ENCODE data around the gene PLPP6. TPM values are rescaled to one million over a fixed set of nuclear protein-coding genes. Genes with fewer than 3 reads are reported as not detected.

The PLPP6 gene
- total and polyA plus RNA-seq, 2 of the 13 experiments (the other 11 are each of a cell fraction or from before 2014, with no cell fraction given): 12.1 to 15.5 TPM

DNA sequence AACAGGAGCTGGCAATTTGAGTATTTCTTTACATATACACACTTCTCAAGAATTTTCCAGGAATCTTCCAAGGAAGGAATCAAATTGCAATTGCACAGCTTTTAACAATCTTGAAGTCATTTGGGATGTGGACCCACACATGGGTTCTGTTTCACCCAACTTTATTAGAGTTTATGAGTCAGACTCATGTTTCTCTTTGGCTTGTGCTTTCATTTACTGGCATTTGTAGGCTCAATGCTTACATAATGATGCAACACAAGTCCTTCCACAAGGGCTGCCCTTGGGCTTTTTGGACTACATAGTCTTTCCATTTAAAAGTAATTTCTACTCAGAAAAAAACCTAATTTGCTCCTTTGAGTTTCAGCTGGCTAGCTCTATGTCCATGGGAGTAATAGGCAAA lies 12.7 kb downstream of the PLPP6 start (continued):
- TF ChIP-seq, protein P1, sequence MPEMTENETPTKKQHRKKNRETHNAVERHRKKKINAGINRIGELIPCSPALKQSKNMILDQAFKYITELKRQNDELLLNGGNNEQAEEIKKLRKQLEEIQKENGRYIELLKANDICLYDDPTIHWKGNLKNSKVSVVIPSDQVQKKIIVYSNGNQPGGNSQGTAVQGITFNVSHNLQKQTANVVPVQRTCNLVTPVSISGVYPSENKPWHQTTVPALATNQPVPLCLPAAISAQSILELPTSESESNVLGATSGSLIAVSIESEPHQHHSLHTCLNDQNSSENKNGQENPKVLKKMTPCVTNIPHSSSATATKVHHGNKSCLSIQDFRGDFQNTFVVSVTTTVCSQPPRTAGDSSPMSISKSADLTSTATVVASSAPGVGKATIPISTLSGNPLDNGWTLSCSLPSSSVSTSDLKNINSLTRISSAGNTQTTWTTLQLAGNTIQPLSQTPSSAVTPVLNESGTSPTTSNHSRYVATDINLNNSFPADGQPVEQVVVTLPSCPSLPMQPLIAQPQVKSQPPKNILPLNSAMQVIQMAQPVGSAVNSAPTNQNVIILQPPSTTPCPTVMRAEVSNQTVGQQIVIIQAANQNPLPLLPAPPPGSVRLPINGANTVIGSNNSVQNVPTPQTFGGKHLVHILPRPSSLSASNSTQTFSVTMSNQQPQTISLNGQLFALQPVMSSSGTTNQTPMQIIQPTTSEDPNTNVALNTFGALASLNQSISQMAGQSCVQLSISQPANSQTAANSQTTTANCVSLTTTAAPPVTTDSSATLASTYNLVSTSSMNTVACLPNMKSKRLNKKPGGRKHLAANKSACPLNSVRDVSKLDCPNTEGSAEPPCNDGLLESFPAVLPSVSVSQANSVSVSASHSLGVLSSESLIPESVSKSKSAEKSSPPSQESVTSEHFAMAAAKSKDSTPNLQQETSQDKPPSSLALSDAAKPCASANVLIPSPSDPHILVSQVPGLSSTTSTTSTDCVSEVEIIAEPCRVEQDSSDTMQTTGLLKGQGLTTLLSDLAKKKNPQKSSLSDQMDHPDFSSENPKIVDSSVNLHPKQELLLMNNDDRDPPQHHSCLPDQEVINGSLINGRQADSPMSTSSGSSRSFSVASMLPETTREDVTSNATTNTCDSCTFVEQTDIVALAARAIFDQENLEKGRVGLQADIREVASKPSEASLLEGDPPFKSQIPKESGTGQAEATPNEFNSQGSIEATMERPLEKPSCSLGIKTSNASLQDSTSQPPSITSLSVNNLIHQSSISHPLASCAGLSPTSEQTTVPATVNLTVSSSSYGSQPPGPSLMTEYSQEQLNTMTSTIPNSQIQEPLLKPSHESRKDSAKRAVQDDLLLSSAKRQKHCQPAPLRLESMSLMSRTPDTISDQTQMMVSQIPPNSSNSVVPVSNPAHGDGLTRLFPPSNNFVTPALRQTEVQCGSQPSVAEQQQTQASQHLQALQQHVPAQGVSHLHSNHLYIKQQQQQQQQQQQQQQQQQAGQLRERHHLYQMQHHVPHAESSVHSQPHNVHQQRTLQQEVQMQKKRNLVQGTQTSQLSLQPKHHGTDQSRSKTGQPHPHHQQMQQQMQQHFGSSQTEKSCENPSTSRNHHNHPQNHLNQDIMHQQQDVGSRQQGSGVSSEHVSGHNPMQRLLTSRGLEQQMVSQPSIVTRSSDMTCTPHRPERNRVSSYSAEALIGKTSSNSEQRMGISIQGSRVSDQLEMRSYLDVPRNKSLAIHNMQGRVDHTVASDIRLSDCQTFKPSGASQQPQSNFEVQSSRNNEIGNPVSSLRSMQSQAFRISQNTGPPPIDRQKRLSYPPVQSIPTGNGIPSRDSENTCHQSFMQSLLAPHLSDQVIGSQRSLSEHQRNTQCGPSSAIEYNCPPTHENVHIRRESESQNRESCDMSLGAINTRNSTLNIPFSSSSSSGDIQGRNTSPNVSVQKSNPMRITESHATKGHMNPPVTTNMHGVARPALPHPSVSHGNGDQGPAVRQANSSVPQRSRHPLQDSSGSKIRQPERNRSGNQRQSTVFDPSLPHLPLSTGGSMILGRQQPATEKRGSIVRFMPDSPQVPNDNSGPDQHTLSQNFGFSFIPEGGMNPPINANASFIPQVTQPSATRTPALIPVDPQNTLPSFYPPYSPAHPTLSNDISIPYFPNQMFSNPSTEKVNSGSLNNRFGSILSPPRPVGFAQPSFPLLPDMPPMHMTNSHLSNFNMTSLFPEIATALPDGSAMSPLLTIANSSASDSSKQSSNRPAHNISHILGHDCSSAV (CRISPR knock-in tag; IDR thresholded peaks at IDR 0.05; ENCODE audit: borderline replicate concordance): no peak

DNA sequence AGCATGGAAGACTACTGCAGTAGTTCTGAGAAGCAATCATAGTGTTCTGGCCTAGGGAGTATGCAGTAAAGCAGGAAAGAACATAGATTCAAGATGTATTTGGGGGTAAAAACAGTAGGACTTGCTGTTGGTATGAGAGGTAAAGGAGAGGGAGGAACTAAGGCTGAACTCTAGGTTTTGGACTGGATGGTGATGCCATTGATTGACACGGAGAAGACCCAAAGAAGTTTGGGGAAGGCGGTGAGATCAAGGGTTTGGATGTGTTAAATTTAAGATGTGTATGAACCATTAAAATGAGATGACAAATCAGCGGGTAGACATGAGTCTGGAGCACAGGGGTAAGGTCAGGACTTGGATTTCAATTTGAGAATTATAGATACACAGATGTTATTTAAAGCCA lies 15.3 kb downstream of the PLPP6 start:
- POLR2A ChIA-PET: interaction anchor here (0.6 to 2.2 kb wide), 17 partner anchors 12 to 1151 kb away, joined by 3 to 43 read pairs (median 4); partner anchors contain the start of genes AK3, PLPP6, RCL1 and RFX3
- Histone ChIP-seq H3K79me2 (ENCODE audit: insufficient read depth, low read length) (peaks cover 23% of the 10 kb centered on the region), H2AFZ (ENCODE audit: low read length) (no peak overlapping the region), H3K27ac (ENCODE audit: extremely low read length, insufficient read depth, low read length) (peak overlapping the region; percentile 99), H4K20me1 (ENCODE audit: insufficient read depth, low read length) (no peaks in the 10 kb centered on the region), H3K4me2 (ENCODE audit: low read depth, low read length) (peak overlapping the region; percentile 93), H3K4me3 (replicated peaks in 1 of 3; ENCODE audit: insufficient read depth in 1 of 3, low read depth in 2 of 3, low read length in 3 of 3) (no peak overlapping the region), H3K27me3 (ENCODE audit: control insufficient read depth in 1 of 2, insufficient read depth in 2 of 2, low read length in 2 of 2) (no peaks in the 10 kb centered on the region; a peak in 1 of 5 replicates), H3K9me3 (ENCODE audit: low read length) (no peaks in the 10 kb centered on the region), H3K9ac (ENCODE audit: insufficient read depth, low read depth, low read length) (peak overlapping the region; percentile 96), H3K36me3 (replicated peaks in 1 of 2; ENCODE audit: control insufficient read depth in 1 of 2, insufficient read depth in 2 of 2, low read length in 2 of 2) (no peaks in the 10 kb centered on the region), H3K4me1 (ENCODE audit: insufficient read depth, low read length) (peaks cover 45% of the 10 kb centered on the region)
- CTCF ChIA-PET (ENCODE audit: low intra/inter-chr PET ratio, low total read pairs): no interaction called here
- ATAC-seq (no peak), FAIRE-seq (no peak), DNase-seq (ENCODE audit: low spot score) (no peak)
- intact Hi-C loops (cut with micrococcal nuclease; ENCODE audit: unreplicated experiment) (loop anchor here (5.0 kb wide), 2 partner anchors 115 to 1150 kb away; partner anchors contain the start of genes RCL1 and RFX3), in situ Hi-C loops (cut with HindIII; ENCODE audit: extremely low pct_ligation_motif_present, low pct_unique_long_range_greater_than_20kb) (no loop called here)
- BruUV-seq (replicated peaks): no TSS peak
- 68% methylated on average over 3 of the region's 3 CpGs for WGBS (ENCODE audit: low lambda C conversion rate)
- TF ChIP-seq, protein P2, sequence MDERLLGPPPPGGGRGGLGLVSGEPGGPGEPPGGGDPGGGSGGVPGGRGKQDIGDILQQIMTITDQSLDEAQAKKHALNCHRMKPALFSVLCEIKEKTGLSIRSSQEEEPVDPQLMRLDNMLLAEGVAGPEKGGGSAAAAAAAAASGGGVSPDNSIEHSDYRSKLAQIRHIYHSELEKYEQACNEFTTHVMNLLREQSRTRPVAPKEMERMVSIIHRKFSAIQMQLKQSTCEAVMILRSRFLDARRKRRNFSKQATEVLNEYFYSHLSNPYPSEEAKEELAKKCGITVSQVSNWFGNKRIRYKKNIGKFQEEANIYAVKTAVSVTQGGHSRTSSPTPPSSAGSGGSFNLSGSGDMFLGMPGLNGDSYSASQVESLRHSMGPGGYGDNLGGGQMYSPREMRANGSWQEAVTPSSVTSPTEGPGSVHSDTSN (CRISPR knock-in tag; IDR thresholded peaks at IDR 0.05): peak; percentile 61
- TF ChIP-seq, protein P3, sequence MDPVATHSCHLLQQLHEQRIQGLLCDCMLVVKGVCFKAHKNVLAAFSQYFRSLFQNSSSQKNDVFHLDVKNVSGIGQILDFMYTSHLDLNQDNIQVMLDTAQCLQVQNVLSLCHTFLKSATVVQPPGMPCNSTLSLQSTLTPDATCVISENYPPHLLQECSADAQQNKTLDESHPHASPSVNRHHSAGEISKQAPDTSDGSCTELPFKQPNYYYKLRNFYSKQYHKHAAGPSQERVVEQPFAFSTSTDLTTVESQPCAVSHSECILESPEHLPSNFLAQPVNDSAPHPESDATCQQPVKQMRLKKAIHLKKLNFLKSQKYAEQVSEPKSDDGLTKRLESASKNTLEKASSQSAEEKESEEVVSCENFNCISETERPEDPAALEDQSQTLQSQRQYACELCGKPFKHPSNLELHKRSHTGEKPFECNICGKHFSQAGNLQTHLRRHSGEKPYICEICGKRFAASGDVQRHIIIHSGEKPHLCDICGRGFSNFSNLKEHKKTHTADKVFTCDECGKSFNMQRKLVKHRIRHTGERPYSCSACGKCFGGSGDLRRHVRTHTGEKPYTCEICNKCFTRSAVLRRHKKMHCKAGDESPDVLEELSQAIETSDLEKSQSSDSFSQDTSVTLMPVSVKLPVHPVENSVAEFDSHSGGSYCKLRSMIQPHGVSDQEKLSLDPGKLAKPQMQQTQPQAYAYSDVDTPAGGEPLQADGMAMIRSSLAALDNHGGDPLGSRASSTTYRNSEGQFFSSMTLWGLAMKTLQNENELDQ (CRISPR knock-in tag; IDR thresholded peaks at IDR 0.05; ENCODE audit: borderline replicate concordance): no peak
- TF ChIP-seq ZKSCAN8 (CRISPR knock-in tag; IDR thresholded peaks at IDR 0.05; ENCODE audit: borderline replicate concordance): no peak
- TF ChIP-seq GFI1 (CRISPR knock-in tag; IDR thresholded peaks at IDR 0.05; ENCODE audit: borderline replicate concordance): no peak
- TF ChIP-seq, protein P4, sequence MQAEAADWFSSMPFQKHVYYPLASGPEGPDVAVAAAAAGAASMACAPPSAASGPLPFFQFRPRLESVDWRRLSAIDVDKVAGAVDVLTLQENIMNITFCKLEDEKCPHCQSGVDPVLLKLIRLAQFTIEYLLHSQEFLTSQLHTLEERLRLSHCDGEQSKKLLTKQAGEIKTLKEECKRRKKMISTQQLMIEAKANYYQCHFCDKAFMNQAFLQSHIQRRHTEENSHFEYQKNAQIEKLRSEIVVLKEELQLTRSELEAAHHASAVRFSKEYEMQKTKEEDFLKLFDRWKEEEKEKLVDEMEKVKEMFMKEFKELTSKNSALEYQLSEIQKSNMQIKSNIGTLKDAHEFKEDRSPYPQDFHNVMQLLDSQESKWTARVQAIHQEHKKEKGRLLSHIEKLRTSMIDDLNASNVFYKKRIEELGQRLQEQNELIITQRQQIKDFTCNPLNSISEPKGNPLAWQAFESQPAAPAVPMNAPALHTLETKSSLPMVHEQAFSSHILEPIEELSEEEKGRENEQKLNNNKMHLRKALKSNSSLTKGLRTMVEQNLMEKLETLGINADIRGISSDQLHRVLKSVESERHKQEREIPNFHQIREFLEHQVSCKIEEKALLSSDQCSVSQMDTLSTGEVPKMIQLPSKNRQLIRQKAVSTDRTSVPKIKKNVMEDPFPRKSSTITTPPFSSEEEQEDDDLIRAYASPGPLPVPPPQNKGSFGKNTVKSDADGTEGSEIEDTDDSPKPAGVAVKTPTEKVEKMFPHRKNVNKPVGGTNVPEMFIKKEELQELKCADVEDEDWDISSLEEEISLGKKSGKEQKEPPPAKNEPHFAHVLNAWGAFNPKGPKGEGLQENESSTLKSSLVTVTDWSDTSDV (CRISPR knock-in tag; IDR thresholded peaks at IDR 0.05): no peak
- no peak for TF ChIP-seq ZNF564 (CRISPR knock-in tag; IDR thresholded peaks at IDR 0.05)

Measured in HepG2 (cell line).